Mucosa of rectum (tissue), 2 donors: ENCODE data around the gene SLC52A3.

Experiments
- H3K27ac ChIP-seq, 2 donors: one replicate each; pipeline ENCODE4 v1.7.0; 2013; ENCODE audit warnings: inconsistent platforms in 2 of 2, low read depth in 2 of 2, low read length in 2 of 2
- H3K27me3 ChIP-seq, 2 donors: one replicate each; pipeline ENCODE4 v1.7.0; 2013; ENCODE audit warnings: low read length in 2 of 2; ENCODE audit not compliant: control insufficient read depth in 2 of 2, insufficient read depth in 2 of 2
- H3K36me3 ChIP-seq, 2 donors: one replicate each; pipeline ENCODE4 v1.7.0; 2013; ENCODE audit warnings: low read length in 2 of 2; ENCODE audit not compliant: control insufficient read depth in 2 of 2, insufficient read depth in 2 of 2
- H3K4me1 ChIP-seq, 2 donors: one replicate each; pipeline ENCODE4 v1.7.0; 2013; ENCODE audit warnings: low read length in 2 of 2, mild to moderate bottlenecking in 1 of 2; ENCODE audit not compliant: control insufficient read depth in 2 of 2, insufficient read depth in 2 of 2
- H3K4me3 ChIP-seq, 2 donors: one replicate each; pipeline ENCODE4 v1.7.0; 2013; ENCODE audit warnings: low read length in 2 of 2
- H3K9ac ChIP-seq, 2 donors: one replicate each; pipeline ENCODE4 v1.7.0; 2013; ENCODE audit warnings: low read length in 2 of 2, low read depth in 1 of 2, mild to moderate bottlenecking in 1 of 2
- H3K9me3 ChIP-seq, 2 donors: one replicate each; pipeline ENCODE4 v1.7.0; 2013; ENCODE audit warnings: low read length in 2 of 2; ENCODE audit not compliant: control insufficient read depth in 2 of 2
- donor health status: healthy.
- donor health status: Normal muscosa, but diverticular disease.

SLC52A3 gene

GRCh38 chr20:721876-722275, 46.4 kb downstream of the SLC52A3 start:
- no peaks in the 10 kb centered on the region for H3K4me1 ChIP-seq
- H3K27ac ChIP-seq = no peak overlapping the region
- H3K9me3 ChIP-seq = no peaks in the 10 kb centered on the region
- no peak overlapping the region for H3K4me3 ChIP-seq
- H3K27me3 ChIP-seq = peaks cover 15 to 17% of the 10 kb centered on the region in 2 donors
- no peaks in the 10 kb centered on the region for H3K36me3 ChIP-seq
- no peak overlapping the region for H3K9ac ChIP-seq

- H3K27me3 ChIP-seq = peaks cover 6 to 10% of the 10 kb centered on the region in 2 donors
- no peak overlapping the region for H3K9ac ChIP-seq
- no peaks in the 10 kb centered on the region for H3K36me3 ChIP-seq
- no peak overlapping the region for H3K27ac ChIP-seq
- H3K4me1 ChIP-seq = no peaks in the 10 kb centered on the region
- no peak overlapping the region for H3K4me3 ChIP-seq
- H3K9me3 ChIP-seq = no peaks in the 10 kb centered on the region
Measured at GRCh38 chr20:719816-720215, 48.5 kb downstream of the SLC52A3 start.

GRCh38 chr20:719068-719467, 49.2 kb downstream of the SLC52A3 start:
- no peaks in the 10 kb centered on the region for H3K4me1 ChIP-seq
- H3K9me3 ChIP-seq = no peaks in the 10 kb centered on the region
- peaks cover 6 to 10% of the 10 kb centered on the region in 2 donors for H3K27me3 ChIP-seq
- H3K9ac ChIP-seq = no peak overlapping the region
- no peak overlapping the region for H3K27ac ChIP-seq
- H3K36me3 ChIP-seq = no peaks in the 10 kb centered on the region
- no peak overlapping the region for H3K4me3 ChIP-seq

GRCh38 chr20:717832-718231, 50.5 kb downstream of the SLC52A3 start:
- Histone ChIP-seq H3K9me3 (no peaks in the 10 kb centered on the region), H3K4me3 (no peak overlapping the region), H3K9ac (no peak overlapping the region), H3K27ac (no peak overlapping the region), H3K4me1 (no peaks in the 10 kb centered on the region), H3K27me3 (peaks cover 5 to 7% of the 10 kb centered on the region in 2 donors), H3K36me3 (no peaks in the 10 kb centered on the region)

- H3K4me3 ChIP-seq = no peak overlapping the region
- no peaks in the 10 kb centered on the region for H3K36me3 ChIP-seq
- no peaks in the 10 kb centered on the region for H3K4me1 ChIP-seq
- H3K27me3 ChIP-seq = peaks cover 3 to 4% of the 10 kb centered on the region in 2 donors
- no peak overlapping the region for H3K27ac ChIP-seq
- no peak overlapping the region for H3K9ac ChIP-seq
- H3K9me3 ChIP-seq = no peaks in the 10 kb centered on the region
Measured at GRCh38 chr20:717271-717670, 51.0 kb downstream of the SLC52A3 start.

GRCh38 chr20:714453-714852, 53.8 kb downstream of the SLC52A3 start:
- Histone ChIP-seq H3K36me3 (no peaks in the 10 kb centered on the region), H3K27me3 (peaks cover 11 to 17% of the 10 kb centered on the region in 2 donors)

GRCh38 chr20:711576-711975, 56.7 kb downstream of the SLC52A3 start:
- H3K4me3 ChIP-seq = no peak overlapping the region
- H3K9ac ChIP-seq = no peak overlapping the region
- H3K27ac ChIP-seq = no peak overlapping the region
- H3K9me3 ChIP-seq = no peaks in the 10 kb centered on the region
- H3K36me3 ChIP-seq = no peaks in the 10 kb centered on the region
- no peaks in the 10 kb centered on the region for H3K4me1 ChIP-seq
- peaks cover 9 to 23% of the 10 kb centered on the region in 2 donors for H3K27me3 ChIP-seq

More at GRCh38 chr20:714453-714852, 53.8 kb downstream of the SLC52A3 start:
- Histone ChIP-seq H3K27ac (no peak overlapping the region), H3K9me3 (no peaks in the 10 kb centered on the region), H3K4me3 (no peak overlapping the region), H3K4me1 (no peaks in the 10 kb centered on the region), H3K9ac (no peak overlapping the region)

- Histone ChIP-seq H3K4me1 (no peaks in the 10 kb centered on the region), H3K4me3 (no peak overlapping the region), H3K9me3 (no peaks in the 10 kb centered on the region), H3K27me3 (peaks cover 9 to 23% of the 10 kb centered on the region in 2 donors), H3K27ac (no peak overlapping the region), H3K9ac (no peak overlapping the region), H3K36me3 (no peaks in the 10 kb centered on the region)
Measured at GRCh38 chr20:710780-711450, 57.4 kb downstream of the SLC52A3 start.
